ENCODE data around the gene MSANTD2.

MSANTD2 gene

DNA sequence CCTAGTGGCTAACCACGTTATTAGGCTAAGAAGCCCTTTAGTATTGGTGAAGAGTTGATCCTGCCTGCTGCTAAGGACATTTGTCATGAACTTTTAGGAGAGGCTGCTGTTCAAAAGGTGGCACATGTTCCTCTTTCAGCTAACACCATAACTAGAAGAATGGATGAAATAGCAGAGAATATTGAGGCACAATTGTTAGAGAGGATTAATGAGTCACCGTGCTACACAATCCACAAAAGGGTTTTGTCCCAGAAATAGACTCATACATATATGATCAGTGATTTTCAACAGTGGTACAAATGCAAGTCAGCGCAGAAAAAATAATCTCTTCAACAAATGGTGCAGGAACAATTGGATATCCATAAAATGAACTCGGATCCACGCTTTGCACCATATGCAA, 7.0 kb upstream of the MSANTD2 start:
- H3K27me3 ChIP-seq (ENCODE audit: insufficient read depth, low read depth, severe bottlenecking), result no peaks in the 10 kb centered on the region
- H3K36me3 ChIP-seq, result no peaks in the 10 kb centered on the region
- H3K9me3 ChIP-seq (ENCODE audit: severe bottlenecking), result no peaks in the 10 kb centered on the region
- H3K27ac ChIP-seq, result no peak overlapping the region
- no peak for TF ChIP-seq CTCF (IDR thresholded peaks at IDR 0.05; ENCODE audit: low read depth, low read length)
- no peak for DNase-seq
- H3K4me3 ChIP-seq (ENCODE audit: low read depth, low read length), result no peak overlapping the region

- no peaks in the 10 kb centered on the region for H3K27me3 ChIP-seq (ENCODE audit: insufficient read depth, low read depth, severe bottlenecking)
- no peaks in the 10 kb centered on the region for H3K9me3 ChIP-seq (ENCODE audit: severe bottlenecking)
- no peaks in the 10 kb centered on the region; the same call in 1 of the 2 replicates for H3K36me3 ChIP-seq
- no peak overlapping the region for H3K27ac ChIP-seq
- TF ChIP-seq CTCF (IDR thresholded peaks at IDR 0.05; ENCODE audit: low read depth, low read length), result no peak
- no peak for DNase-seq
- no peak overlapping the region for H3K4me3 ChIP-seq (ENCODE audit: low read depth, low read length)
These were observed 4.7 kb upstream of the MSANTD2 start for GRCh38 chr11:124804884-124805283.

DNA sequence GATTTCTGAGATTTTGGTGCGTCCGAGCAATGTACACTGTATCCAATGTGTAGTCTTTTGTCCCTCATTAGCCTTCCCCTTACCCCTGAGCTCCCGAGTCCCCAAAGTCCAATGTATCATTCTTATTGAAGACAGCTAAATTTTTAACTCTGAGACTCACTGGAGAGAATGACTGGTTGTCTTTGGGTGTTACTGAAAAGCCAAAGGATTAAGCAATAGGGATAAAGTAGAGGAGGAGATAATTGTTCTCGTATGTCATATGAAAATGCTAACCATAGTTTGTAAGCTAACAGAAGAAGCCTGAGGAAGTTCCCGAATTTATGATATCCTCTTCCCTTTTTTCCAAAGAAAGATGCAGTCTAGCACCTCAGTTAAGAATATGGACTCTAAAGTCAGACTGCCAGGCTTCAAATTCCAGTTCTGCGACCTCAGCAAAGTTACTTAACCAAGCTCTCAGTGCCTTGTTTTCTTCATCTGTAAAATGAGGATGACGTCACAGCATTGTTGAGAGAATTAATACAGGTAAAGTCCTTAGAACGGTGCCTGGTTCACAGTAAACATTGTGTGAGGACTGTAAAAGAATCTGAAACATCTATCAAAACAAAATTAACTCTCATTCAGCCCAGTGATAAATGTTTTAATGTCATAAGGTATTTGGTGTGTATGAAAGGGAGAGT, 1.6 kb upstream of the MSANTD2 start:
- no peaks in the 10 kb centered on the region for H3K27me3 ChIP-seq (ENCODE audit: insufficient read depth, low read depth, severe bottlenecking)
- H3K4me3 ChIP-seq (ENCODE audit: low read depth, low read length), result no peak overlapping the region
- H3K36me3 ChIP-seq, result peaks cover 1% of the 10 kb centered on the region
- no peak overlapping the region for H3K27ac ChIP-seq
- H3K9me3 ChIP-seq (ENCODE audit: severe bottlenecking), result no peaks in the 10 kb centered on the region
- DNase-seq, result no peak
- no peak for TF ChIP-seq CTCF (IDR thresholded peaks at IDR 0.05; ENCODE audit: low read depth, low read length)

- no peak for TF ChIP-seq CTCF (IDR thresholded peaks at IDR 0.05; ENCODE audit: low read depth, low read length)
- Histone ChIP-seq H3K4me3 (ENCODE audit: low read depth, low read length) (peak overlapping the region; percentile 91), H3K36me3 (peaks cover 3% of the 10 kb centered on the region), H3K27me3 (ENCODE audit: insufficient read depth, low read depth, severe bottlenecking) (no peaks in the 10 kb centered on the region), H3K9me3 (ENCODE audit: severe bottlenecking) (no peaks in the 10 kb centered on the region), H3K27ac (peak overlapping the region; percentile 99)
- DNase-seq, result no peak
These were observed 808 bp upstream of the MSANTD2 start for GRCh38 chr11:124801014-124801413.

DNA sequence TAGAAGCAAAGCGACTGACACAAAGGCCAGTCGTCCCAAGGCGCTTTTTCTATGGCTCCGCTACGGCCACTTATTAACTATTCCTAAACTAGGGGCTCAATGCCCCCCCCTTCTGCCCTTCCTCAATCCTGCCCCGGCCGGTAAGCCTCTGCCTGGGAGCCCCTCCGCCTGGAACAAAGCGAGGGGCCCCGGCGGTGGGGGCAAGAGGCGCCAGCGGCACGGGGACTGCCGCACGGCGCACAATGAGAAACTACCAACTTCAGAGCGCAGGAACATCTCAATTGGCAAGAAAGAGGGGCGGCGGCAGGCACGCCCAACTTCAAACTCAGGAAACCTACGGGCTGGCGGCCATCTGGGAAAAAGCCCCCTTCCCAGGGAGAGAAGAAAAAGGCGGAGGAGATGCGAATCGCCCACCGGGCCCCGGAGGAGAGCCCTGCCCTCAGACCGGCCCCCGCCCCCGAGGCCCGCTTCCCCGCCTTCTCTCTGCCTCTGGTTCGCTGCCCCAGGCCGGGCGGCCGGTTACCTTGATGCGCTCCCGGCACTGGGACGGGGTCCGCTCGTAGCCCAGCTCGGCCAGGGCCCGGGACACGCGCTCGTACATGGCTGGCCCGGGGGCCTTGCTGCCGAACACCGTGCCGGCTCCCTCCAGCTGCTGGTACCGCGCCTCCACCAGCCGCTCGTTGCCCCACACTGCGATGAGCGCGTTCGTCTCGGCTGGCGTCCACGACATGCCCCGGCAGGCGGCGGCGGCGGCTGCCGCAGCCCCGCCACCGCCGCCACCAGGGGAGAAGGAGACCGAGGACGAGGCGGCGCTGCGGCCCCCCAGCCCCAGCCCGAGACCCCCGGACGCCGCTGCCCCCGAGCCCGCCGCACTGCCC, 619 bp downstream of the MSANTD2 start:
- H3K27me3 ChIP-seq (ENCODE audit: insufficient read depth, low read depth, severe bottlenecking), result no peaks in the 10 kb centered on the region
- peak overlapping the region; percentile 91 for H3K4me3 ChIP-seq (ENCODE audit: low read depth, low read length)
- H3K36me3 ChIP-seq, result peaks cover 3% of the 10 kb centered on the region
- DNase-seq, result peak; percentile 19
- peak overlapping the region; percentile 99 for H3K27ac ChIP-seq
- H3K9me3 ChIP-seq (ENCODE audit: severe bottlenecking), result no peaks in the 10 kb centered on the region
- TF ChIP-seq CTCF (IDR thresholded peaks at IDR 0.05; ENCODE audit: low read depth, low read length), result no peak

All from WERI-Rb-1 (cell line).